ENCODE results near the gene KNDC1. TPM values are rescaled to one million over a fixed set of nuclear protein-coding genes. Genes with fewer than 3 reads are reported as not detected.

Gene KNDC1
- total RNA-seq, 4 donors from 2014 or later, result 3.7 to 5.9 (median 4.8) TPM

DNA sequence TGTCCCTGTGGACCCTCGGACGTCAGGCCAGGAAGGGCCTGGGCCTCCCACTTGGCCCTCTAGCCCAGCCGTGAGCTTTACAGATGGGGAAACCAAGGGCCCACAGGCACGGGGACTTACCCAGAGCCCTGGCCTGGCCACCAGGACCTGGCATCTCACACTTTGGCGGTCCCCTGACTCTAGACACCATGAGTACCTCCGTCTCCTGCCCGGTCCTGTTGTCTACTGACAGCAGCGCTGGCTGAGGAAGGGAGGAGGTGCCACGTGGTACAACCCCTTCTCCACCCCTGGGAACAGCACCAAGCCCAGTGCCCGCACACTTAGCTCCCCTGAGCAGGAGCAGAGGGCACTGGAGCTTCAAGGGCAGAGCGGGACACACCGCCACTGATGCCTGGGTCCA, 46.2 kb upstream of the KNDC1 start:
- Histone ChIP-seq H3K9me3 (peaks cover 0 to 28% (median 0%) of the 10 kb centered on the region in 4 donors), H3K4me3 (no peak overlapping the region), H3K27me3 (no peaks in the 10 kb centered on the region), H3K27ac (no peak overlapping the region), H3K36me3 (no peaks in the 10 kb centered on the region), H3K4me1 (peaks cover 0 to 4% (median 0%) of the 10 kb centered on the region in 4 donors)
- 67 to 91% methylated on average over 7 to 10 of the region's 12 CpGs for WGBS, 2 donors
- no peak for DNase-seq (ENCODE audit: low spot score in 2 of 2)
- TF ChIP-seq EP300 (IDR thresholded peaks at IDR 0.05) (no peak), POLR2A (IDR thresholded peaks at IDR 0.05) (no peak)
- TF ChIP-seq, protein P1, sequence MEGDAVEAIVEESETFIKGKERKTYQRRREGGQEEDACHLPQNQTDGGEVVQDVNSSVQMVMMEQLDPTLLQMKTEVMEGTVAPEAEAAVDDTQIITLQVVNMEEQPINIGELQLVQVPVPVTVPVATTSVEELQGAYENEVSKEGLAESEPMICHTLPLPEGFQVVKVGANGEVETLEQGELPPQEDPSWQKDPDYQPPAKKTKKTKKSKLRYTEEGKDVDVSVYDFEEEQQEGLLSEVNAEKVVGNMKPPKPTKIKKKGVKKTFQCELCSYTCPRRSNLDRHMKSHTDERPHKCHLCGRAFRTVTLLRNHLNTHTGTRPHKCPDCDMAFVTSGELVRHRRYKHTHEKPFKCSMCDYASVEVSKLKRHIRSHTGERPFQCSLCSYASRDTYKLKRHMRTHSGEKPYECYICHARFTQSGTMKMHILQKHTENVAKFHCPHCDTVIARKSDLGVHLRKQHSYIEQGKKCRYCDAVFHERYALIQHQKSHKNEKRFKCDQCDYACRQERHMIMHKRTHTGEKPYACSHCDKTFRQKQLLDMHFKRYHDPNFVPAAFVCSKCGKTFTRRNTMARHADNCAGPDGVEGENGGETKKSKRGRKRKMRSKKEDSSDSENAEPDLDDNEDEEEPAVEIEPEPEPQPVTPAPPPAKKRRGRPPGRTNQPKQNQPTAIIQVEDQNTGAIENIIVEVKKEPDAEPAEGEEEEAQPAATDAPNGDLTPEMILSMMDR (IDR thresholded peaks at IDR 0.05), result no peak

DNA sequence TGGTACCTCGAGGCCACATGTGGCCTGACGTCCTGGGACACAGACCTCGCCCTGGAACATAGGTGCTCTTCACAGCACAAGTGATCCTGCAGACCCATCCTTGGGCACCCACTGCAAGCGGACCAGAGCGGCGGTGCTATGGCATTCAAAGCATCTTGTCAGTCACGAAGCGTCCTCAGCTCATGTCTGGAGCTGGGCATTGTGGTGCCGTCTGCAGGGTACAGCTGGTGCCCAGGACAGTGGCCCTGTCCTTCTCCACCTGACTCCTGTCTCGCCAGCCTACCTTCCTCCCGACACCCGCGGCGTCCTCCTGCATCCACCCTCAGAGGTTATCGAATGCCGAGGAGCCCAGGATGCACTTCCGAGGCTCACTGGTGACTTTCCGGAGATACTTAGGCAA, 45.8 kb upstream of the KNDC1 start:
- TF ChIP-seq POLR2A (IDR thresholded peaks at IDR 0.05) (no peak), EP300 (IDR thresholded peaks at IDR 0.05) (no peak)
- TF ChIP-seq, protein P1 (IDR thresholded peaks at IDR 0.05), result no peak
- H3K27me3 ChIP-seq, result no peaks in the 10 kb centered on the region
- H3K4me3 ChIP-seq, result no peak overlapping the region
- H3K9me3 ChIP-seq, result peaks cover 0 to 28% (median 0%) of the 10 kb centered on the region in 4 donors
- DNase-seq (ENCODE audit: low spot score in 2 of 2), result no peak
- H3K4me1 ChIP-seq, result peaks cover 0 to 4% (median 0%) of the 10 kb centered on the region in 4 donors
- no peak overlapping the region for H3K27ac ChIP-seq
- 87 to 93% methylated on average over 15 to 18 of the region's 18 CpGs for WGBS, 2 donors
- no peaks in the 10 kb centered on the region for H3K36me3 ChIP-seq

DNA sequence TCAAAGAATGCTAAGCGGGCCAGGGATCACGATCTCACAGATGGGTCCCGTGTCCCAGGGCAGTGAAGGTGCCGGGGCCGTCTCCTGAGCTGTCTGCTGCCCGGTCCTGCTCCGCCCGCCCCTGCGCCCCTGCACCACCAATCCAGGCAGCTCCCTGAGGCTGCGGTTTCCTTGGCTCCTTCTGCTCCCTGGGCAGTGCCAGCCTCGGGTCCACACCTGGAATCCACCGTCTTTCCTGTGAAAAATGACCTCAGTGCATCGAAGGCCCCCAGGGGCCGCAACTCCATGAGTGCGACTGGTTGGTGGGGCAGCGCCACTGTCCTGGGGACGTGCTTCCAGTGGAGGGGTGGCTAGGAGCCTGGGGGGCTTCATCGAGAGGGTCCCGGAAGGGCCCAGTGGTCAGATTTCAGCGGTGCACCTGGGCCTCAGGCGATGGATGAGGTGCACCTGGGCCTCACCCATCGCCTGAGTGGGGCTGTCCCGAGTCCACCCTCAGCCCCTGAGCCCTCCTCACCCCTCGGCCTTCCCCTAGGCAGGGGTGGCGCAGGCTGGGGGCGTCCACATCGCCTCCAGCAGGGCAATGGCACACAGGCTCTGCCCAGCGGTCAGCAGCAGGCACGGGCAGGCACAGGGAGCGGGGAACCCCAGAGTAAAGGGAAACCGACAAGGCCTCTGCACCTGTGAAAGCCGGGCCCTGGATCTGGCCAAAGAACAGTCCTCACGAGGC, 45.1 kb upstream of the KNDC1 start:
- peaks cover 0 to 4% (median 0%) of the 10 kb centered on the region in 4 donors for H3K4me1 ChIP-seq
- 81 to 86% methylated on average over 17 to 27 of the region's 33 CpGs for WGBS, 2 donors
- no peaks in the 10 kb centered on the region for H3K27me3 ChIP-seq
- H3K36me3 ChIP-seq, result no peaks in the 10 kb centered on the region
- no peak overlapping the region for H3K27ac ChIP-seq
- peaks cover 0 to 28% (median 0%) of the 10 kb centered on the region in 4 donors for H3K9me3 ChIP-seq
- no peak for DNase-seq (ENCODE audit: low spot score in 2 of 2)
- no peak overlapping the region for H3K4me3 ChIP-seq
- TF ChIP-seq, protein P1 (IDR thresholded peaks at IDR 0.05), result no peak
- TF ChIP-seq EP300 (IDR thresholded peaks at IDR 0.05) (no peak), POLR2A (IDR thresholded peaks at IDR 0.05) (no peak)

DNA sequence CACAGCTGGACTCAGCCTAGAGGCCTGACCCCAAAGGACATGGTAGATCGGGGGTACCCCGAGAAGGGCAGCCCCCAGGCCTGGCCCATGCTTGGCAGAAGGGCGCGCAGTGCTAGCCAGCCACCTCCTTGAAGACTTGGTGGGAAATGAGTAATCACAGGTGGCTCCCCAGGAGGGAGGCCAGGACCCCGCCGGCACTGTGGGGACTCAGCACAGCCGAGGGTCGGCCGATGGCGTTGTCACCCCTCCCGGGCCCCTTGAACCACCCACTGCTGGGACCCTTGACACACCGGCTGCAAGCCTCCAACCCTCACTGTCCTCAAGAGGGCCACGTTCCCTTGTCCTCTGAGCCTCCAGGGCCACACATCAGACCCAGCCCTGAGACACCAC, 44.6 kb upstream of the KNDC1 start:
- Histone ChIP-seq H3K36me3 (no peaks in the 10 kb centered on the region), H3K27ac (no peak overlapping the region), H3K9me3 (peaks cover 0 to 28% (median 0%) of the 10 kb centered on the region in 4 donors), H3K4me3 (no peak overlapping the region), H3K4me1 (peaks cover 0 to 4% (median 0%) of the 10 kb centered on the region in 4 donors), H3K27me3 (no peaks in the 10 kb centered on the region)
- no peak for TF ChIP-seq POLR2A (IDR thresholded peaks at IDR 0.05)
- TF ChIP-seq, protein P1 (IDR thresholded peaks at IDR 0.05), result no peak
- TF ChIP-seq EP300 (IDR thresholded peaks at IDR 0.05), result no peak
- 62 to 71% methylated on average over 7 to 12 of the region's 13 CpGs for WGBS, 2 donors
- DNase-seq (ENCODE audit: low spot score in 2 of 2), result no peak

DNA sequence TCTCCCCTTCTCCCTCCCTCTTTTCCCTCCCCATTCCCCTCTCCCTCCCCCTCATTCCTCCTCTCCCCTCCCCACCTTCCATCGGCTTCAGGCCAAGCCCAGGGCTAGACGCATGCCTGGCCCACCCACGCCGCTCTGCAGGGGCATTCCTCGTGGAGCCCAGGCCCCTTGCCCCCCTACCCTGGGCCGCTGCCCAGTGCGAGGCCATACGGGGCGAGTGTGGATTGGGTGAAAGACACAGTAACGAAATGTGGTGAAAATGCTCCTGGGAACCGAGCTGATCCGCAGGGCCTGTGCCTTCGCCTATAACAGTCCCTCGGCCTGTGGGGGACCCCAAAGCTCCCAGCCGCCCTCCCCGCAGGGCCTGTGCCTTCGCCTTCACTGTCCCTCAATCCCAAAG, 44.0 kb upstream of the KNDC1 start:
- 29 to 53% methylated on average over 14 to 17 of the region's 17 CpGs for WGBS, 2 donors
- no peak for DNase-seq (ENCODE audit: low spot score in 2 of 2)
- TF ChIP-seq, protein P1 (IDR thresholded peaks at IDR 0.05), result no peak
- no peak for TF ChIP-seq EP300 (IDR thresholded peaks at IDR 0.05)
- no peak for TF ChIP-seq POLR2A (IDR thresholded peaks at IDR 0.05)

More for the DNA sequence above, 44.0 kb upstream of the KNDC1 start:
- H3K9me3 ChIP-seq, result peaks cover 0 to 28% (median 0%) of the 10 kb centered on the region in 4 donors
- H3K4me1 ChIP-seq, result peaks cover 0 to 4% (median 0%) of the 10 kb centered on the region in 4 donors
- no peaks in the 10 kb centered on the region for H3K27me3 ChIP-seq
- H3K4me3 ChIP-seq, result no peak overlapping the region
- no peak overlapping the region for H3K27ac ChIP-seq
- H3K36me3 ChIP-seq, result no peaks in the 10 kb centered on the region
